SW 1271 (cell line): Measurements from ENCODE around the gene PTPRCAP.
"Not testable (repeated sequence)": the region's sequence is repeated elsewhere in the genome, so short reads cannot be mapped to it uniquely, and the experiment has no call there.

ENCODE experiments used
- DNase-seq, 2 experiments: peaks; one replicate each; lab custom pipeline; 2025; lab: John Stamatoyannopoulos, UW

PTPRCAP gene

DNA sequence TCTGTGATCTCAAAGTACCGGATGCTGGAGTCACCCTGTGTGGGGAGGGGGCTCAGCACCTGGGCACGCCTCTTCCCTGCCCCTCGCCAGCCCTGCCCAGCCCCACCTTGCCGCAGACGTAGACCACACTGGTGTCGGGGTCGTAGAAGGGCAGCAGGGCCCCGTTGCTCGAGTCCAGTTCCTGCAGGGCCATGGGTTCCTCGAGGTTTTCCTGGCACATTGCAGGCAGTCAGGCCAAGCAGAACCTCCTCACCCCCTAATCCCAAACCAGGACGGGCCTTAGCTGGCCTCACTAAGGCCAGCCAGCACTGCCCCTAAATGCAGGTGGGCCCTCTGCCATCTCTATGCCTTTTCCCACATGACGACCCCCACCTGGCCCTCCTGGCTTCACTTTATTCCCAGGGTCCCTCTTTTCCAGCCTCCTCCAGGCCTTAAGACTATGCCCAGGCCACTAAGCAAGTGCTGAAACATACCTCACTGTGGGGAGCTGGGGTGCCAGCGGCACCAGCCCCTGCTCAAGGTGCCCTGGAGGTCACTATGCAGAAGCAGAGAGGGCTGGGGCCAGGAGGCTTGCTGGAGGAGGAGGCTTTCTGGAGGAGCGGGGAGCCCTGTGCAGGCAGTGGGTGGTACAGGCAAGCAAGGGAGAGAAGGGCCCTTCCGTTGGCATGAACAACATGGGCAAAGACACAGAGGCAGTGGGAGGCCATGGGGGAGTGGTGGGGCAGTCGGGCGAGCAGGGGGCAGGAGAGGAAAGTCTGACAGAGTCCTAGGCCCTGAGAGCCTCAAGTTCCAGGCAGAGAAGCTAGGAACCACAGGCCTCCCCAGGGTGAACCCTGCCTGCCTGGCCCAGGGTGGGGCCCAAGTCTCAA lies 3.0 kb upstream of the PTPRCAP start:
- DNase-seq: no peak

DNA sequence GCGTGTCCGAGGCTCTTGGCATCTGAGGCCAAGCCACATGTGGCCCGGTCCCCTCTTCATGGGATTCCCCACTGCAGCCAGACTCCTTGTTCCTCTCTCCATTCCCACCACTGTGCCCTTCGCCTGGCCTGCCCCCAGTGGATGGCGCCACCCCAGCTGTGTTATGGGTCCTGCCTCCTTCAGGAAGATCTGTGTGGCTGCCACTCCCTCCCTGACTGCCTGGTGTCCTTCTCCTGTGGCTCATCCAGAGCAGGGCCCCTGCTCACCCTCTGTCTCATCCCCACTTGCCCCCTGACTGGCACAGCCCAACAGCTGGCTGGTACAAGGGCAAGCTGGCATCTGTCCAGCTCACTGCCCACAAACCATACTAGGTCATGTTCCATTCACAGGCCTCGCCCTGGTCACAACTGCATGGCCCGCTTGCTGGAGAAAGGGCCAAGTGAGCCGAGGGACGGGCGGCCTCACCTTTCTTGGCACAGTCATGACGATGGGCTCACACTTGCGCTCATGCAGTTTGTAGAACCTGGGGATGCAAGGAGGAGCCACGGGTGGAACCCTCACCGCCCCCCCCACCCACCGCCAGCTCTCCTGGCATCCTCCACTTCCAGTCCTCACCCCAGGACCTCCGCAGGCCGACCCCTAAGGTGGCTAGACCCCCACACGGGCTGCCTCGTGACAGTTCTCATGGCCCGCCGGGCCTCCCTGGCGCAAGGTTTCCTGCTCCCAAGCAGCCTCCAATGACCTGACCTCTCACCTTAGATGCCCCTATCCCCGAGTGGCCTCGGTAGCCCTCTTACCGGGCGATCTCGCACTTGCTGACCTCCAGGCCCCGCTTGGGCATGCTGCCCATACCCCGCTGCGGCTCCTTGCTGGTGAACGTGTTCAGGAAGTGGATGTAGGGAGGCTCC lies 2.1 kb upstream of the PTPRCAP start:
- peak in 1 of 2 experiments; percentile 73 for DNase-seq

DNA sequence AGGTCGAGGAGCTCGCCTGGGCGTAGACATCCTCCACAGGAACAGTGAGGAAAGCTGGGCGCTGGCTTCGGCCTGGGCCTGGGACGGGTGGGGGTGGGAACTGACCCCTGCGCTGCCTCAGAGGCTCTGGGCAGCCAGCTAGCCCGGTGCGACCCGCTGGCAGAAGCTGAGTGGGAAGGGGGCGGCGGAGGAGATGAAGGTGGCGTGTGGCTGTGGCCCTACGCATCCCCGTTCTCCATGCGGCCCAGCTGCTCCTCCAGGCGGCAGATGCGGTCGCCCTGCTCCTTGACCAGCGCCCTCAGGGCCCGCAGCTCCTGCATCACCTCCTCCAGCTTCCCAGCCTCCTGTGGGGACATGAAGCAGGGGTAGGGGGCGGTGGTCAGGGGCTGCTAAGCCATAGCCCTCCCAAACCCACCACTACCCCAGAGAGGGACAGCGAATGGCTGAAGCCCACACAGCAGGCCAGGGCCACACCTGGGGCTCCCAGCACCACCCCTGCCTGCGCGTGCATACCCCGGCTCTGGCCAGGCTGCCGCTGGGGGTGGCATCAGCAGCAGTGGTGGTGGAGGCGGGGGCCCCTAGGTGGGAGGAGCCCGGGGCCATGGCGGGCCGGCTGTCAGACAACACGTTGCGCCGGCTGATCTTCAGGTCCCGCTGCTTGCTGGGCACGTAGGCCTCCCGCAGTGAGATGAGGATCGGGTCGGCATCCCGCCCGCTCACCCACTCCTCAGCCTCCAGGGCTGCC lies 848 bp upstream of the PTPRCAP start:
- no peak for DNase-seq

DNA sequence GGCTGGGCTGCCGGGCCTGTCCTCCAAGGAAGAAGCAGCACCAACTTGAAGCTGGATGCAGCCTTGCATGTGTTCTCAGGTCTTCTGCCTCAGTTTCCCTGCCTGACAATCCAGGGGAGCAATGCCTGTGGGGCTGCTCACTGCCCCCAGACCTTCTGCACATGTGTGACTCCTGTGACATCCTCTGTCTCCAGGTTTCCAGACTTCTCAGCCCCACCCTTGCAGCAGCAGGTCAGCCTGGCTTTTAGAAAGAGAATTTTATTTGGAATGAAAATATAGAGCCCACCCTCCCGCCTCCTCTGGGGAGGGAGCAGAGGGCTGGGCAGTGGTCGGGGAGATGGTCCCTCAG lies 301 bp upstream of the PTPRCAP start:
- DNase-seq: no peak

DNA sequence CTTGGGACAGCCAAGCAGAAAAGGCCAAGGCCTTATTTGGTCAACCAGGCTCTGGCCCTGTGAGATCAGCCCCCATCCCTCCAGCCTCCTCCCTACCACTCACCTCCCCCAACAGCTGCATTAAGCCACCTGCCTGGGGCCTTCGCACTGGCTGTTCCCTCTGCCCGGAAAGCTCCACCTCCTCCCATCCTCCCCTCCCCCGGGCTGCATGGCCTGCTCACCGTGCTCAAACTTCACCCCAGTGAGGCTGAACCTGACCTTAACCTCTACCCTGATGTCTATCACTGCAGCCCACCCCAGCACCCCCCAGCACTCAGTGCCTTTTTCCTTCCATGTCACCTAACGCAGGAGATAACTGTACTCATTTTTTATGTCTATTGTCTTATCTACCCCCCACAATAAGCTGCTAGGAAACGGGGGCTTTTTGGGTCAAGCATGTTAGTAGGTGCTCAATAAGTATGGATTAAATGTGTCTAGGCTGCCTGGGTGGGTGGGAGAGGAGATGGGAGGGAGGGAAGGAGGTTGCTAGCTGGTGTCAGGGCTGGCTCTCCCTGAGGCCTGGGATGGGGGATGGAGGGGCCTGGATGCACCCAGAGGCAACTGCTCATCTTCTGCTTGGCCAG lies 912 bp downstream of the PTPRCAP start:
- DNase-seq: no peak

DNA sequence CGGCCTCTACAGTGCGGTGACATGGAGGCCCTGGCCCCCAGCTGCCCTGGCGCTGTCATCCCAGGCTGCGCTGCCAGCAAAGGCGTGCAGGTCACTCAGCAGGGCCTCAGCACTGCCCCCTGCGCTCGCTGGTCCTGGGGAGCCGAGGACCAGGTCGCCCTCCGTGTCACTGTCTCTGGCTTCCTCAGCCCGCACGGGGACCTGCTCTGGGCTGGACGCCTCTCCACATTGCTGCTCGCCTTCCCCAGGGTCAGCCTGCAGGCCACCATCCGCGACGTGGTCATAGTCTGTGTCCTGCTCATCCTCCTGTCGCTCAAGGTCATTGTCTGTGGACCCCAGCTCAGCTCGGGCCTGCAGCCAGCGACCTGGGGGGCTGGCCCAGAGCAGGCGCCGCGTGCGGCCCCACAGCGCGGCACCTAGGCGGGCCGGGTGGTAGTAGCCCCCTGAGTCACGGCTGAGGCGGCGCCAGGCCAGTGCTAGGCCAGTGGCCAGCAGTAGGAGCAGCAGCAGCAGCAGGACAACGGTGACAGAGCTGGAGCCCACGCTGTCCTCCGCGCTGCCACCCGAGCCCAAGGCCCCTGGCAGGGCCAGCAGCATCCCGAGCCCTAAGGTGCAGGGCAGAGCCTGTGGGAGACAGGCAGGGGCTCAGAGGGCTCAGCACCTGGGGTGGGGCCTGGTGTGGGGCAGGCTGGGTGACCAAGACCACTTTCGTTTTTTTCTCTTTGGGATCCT lies 1.6 kb downstream of the PTPRCAP start:
- DNase-seq: no peak

DNA sequence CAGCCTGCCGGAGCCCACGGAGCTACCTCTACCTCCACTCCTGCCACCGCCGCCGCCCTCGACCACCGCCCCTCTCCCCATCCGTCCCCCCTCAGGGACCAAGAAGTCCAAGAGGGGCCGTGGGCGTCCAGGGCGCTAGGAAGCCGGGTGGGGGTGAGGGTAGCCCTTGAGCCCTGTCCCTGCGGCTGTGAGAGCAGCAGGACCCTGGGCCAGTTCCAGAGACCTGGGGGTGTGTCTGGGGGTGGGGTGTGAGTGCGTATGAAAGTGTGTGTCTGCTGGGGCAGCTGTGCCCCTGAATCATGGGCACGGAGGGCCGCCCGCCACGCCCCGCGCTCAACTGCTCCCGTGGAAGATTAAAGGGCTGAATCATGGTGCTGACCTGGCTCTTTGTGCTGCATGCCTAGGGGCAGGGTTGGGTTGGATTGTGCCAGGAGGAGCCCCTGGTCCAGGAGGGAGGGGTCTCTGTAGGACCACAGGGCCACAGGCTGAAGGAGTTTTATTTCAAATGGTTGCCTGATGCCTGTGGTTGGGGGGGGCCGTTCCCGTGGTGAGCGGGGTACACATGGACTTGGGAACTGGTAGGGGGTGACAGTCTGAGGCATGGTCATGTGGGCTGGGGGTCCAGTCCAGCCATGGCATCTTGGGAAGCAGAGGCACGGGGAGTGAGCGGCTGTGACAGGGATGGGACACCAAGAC lies 2.3 kb downstream of the PTPRCAP start:
- DNase-seq: no peak

DNA sequence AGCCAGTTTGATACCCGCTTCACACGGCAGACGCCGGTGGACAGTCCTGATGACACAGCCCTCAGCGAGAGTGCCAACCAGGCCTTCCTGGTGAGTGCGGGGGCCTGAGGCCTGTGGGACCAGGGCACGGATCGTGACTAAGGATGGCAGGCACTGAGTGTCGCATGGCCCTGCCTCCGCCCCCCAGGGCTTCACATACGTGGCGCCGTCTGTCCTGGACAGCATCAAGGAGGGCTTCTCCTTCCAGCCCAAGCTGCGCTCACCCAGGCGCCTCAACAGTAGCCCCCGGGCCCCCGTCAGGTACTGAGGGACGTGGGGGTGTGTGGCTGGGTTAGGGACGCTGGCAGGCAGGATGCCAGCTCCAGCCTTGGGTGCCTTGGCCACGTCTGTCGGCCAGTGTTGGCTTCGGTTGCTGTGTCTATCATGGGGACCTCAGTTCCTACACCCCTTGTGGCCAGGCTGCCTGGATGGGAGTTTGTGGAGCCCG lies 3.0 kb downstream of the PTPRCAP start:
- no peak for DNase-seq

DNA sequence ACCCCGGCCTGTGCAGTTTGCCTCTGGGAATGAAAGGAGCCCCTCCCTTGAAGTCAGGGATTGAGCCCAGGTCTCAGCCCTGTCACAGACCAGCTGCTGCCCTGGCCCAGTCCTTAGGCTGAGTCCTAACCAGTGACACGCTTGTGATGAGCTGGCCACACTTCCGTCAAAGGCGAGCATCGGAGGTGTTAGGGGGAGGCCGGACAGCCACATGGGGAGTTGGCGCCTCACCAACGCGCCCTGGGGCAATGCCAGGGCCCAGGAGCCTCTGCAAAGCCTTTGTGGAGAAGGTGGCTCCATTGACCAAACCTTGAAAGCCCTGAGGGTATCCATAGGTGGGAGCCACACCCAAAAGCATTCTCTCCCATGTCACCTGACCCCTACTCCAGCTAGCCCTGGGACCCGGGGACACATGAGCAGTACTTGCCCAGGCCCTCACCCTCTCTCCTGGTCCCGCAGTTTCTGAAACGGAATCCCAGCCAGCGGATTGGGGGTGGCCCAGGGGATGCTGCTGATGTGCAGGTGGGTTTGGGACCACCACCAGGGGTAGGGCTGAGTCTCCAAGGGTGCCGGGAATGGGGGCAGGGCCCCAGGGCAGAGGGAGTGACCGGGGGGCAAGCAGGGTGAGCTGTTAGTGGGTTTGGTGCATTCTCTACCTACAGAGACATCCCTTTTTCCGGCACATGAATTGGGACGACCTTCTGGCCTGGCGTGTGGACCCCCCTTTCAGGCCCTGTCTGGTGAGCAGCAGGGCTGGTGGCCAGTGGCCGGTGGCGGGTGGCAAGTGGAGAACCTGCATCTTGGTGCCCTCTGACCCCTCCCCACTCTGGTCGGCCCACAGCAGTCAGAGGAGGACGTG lies 3.7 kb downstream of the PTPRCAP start:
- DNase-seq: no peak

DNA sequence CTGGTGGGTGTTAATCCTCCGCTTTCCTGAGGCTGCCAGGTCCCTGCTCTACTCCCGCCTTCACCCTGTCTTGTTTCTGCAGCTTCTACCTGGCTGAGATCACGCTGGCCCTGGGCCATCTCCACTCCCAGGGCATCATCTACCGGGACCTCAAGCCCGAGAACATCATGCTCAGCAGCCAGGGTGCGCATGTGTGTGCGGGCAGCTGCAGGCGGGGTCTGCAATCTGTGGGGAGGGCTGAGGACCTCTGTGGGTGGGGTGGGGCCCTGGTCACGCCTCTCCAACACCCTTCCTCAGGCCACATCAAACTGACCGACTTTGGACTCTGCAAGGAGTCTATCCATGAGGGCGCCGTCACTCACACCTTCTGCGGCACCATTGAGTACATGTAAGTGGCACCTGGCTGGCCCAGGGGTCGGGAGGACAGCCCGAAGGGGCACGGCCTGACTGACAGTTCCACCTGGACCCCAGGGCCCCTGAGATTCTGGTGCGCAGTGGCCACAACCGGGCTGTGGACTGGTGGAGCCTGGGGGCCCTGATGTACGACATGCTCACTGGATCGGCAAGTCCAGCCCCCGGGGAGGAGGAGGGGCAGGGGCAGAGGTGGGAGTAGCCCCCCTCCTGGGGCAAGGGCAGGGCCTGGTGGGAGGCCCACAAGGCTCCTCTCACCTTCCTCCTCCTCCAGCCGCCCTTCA lies 4.7 kb downstream of the PTPRCAP start:
- no peak for DNase-seq

DNA sequence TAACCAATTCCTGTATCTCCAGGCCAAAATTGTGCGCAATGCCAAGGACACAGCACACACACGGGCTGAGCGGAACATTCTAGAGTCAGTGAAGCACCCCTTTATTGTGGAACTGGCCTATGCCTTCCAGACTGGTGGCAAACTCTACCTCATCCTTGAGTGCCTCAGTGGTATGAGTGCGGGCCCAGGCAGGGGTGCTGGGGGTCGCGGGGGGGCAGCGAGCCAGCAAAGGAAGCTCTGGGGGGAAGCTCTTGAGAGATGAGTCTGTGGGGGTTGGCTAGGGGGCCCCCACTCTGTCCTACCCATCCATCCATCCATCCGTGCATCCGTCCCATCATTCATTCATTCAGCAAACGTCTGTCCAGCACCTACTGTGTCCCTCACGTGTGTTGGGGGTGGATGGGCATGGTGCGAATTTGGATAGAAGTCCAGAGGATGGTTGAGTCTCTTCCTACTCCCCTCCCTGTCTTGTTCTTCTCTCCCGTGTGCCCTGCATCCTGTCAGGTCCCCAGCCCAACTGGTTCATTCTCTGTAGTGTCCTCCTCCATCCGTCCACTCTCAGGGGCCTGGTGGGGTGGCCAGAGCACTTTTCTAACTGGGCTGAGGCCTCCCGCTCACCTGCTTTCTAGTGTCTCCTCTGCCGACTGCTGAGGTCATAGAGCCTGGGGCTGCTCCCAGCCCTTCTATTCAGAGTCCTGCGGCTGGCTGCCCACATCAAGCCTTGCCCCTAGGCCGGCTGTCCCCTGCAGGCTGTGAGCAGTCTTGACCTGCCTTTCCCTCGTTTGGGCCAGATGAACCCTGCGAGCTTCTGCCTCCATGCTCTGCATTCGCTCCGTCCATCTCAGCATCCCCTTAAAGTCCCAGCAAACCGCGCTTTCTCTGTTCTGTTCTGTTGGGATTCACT lies 5.9 kb downstream of the PTPRCAP start:
- no peak for DNase-seq

DNA sequence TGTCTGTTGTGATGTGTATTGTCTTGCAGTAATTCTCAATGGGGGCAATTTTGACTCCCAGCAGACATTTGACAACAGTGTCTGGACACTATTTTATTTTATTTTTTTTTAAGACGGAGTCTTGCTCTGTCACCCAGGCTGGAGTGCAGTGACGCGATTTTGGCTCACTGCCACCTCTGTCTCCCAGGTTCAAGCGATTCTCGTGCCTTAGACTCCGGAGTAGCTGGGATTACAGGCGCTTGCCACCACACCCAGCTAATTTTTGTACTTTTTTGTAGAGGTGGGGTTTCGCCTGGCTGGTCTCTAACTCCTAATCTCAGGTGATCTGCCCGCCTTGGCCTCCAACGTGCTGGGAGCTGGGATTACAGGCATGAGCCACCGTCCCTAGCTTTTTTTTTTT lies 7.8 kb downstream of the PTPRCAP start:
- DNase-seq: no peak

DNA sequence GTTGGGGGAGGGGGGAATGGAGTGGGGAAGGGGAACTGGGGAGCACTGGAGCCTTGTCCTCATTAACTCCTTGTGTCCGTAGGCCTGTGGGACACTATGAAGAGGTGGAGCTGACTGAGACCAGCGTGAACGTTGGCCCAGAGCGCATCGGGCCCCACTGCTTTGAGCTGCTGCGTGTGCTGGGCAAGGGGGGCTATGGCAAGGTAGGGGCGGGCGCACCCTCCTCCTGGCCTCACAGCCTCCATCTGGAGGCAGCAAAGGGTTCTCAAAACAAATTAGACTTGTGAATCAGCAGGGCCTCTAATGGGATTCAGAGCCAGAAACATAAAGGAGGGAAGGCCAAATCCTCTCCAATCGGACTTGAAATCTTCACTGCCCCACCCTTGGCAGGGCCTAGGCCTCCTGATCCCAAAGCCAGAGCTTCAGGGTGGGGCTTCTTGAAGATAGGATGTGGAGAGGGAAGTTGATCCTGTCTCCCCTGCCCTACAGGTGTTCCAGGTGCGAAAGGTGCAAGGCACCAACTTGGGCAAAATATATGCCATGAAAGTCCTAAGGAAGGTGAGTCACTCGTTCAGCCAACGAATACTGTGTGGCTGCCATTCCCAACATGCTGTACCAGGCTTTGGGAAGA lies 8.3 kb downstream of the PTPRCAP start:
- DNase-seq: no peak

DNA sequence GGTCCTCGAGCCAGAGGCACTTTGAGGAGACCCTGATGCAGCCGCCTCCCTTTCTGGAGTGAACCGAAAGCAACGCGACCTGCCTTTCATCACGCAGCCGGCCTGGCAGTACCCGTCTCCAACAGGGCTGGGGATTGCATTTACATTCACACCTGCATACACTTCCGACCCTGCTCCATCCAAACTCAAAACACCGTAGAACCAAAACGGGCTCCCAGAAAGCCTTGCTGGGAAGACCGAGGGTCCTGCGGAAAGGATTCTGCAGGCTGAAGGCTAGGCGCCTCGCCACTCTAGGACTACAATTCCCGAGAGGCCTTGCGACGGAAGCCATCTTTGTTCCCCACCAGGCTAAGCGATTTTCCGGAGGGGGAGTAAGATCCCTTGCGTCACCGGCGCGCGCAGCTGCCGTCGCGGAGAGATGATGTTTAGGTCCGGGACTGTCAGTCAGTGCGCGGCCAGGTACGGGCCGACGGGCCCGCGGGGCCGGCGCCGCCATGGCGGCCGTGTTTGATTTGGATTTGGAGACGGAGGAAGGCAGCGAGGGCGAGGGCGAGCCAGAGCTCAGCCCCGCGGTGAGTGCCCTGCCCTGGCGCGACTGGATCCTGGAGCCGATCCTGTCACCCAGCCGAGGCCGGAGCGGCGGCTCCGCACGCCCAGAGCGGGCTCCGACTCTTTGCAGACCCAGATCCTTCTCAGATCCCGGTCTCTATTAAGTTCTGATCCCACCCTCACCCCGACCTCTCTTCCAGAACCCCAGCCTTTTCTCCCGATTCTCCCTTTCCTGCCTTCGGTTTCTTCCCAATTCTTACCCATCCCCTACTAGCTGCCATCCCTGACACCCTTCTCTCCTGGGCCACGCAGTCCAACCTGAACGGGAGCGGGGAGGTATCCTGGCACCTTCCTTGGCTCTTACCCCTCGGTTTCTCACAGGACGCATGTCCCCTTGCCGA lies 9.2 kb downstream of the PTPRCAP start, which contains the start of gene RPS6KB2:
Gene RPS6KB2, plus strand, starts transcription at position 443 of the 950 bp plus-strand sequence. Its CDS starts 52 bp downstream, at position 495.
- DNase-seq: peak; percentile 86 to 96

DNA sequence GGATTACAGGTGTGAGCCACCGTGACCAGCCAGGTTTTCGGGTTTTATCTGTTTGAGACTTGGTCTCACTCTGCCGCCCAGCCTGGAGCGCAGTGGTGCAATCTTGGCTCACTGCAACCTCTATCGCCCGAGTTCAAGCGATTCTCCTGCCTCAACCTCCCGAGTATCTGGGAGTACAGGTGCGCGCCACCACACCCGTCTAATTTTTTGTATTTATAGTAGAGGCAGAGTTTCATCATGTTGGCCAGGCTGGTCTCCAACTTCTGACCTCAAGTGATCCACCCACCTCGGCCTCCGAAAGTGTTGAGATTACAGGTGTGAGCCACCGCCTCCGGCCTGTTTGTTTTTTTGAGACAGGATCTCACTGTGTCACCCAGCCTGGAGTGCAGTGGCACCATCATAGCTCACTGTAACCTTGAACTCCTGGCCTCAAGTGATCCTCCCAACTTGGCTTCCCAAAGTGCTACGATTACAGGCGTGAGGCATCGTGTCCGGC lies 10.1 kb downstream of the PTPRCAP start:
- DNase-seq: not testable (repeated sequence)
